Prostate gland (tissue), 2 donors: ENCODE measurements around the gene DPEP2.

Source experiments
- CTCF ChIP-seq, 4 experiments: fragments of 200-600 bp in 2 of 4; fragments of 450-650 bp in 2 of 4; sonication (generic) in 2 of 4; IDR thresholded peaks; 1 replicate in 3 of 4; 2 replicates in 1 of 4; pipeline ENCODE4 v1.5.1; 2016 to 2019; ENCODE audit warnings: antibody characterized with exemption in 4 of 4, mild to moderate bottlenecking in 2 of 4, moderate library complexity in 2 of 4
- POLR2A ChIP-seq: fragments of 450-650 bp; IDR thresholded peaks from one replicate; pipeline ENCODE4 v1.6.1; 2016; ENCODE audit warnings: antibody characterized with exemption, mild to moderate bottlenecking
- POLR2AphosphoS5 ChIP-seq: sonication (generic); formaldehyde crosslinking; IDR thresholded peaks from one replicate; pipeline ENCODE4 v1.6.1; 2017; ENCODE audit warnings: antibody characterized with exemption

GRCh38 chr16:67948015-67948414 is 51.3 kb downstream of the DPEP2 start:
- no peak for TF ChIP-seq POLR2A
- no peak for TF ChIP-seq CTCF (IDR thresholded peaks at IDR 0.05)
- no peak for TF ChIP-seq POLR2AphosphoS5
